IPS-NIHi7 (cell line): ENCODE measurements around the gene XPO6.
"Not testable (repeated sequence)": the region's sequence is repeated elsewhere in the genome, so short reads cannot be mapped to it uniquely, and the experiment has no call there.

Experiments
- DNase-seq: peaks from one replicate; pipeline ENCODE4 v3.0.0; 2012; ENCODE audit warnings: mixed read lengths; ENCODE audit errors: extremely low spot score

Gene XPO6

GRCh38 chr16:28211758-28212531, at the start of gene XPO6:
Gene XPO6, minus strand, starts transcription at chr16:28211965. Its CDS starts 597 bp downstream, at chr16:28211368.
- DNase-seq, result peak; percentile 97

GRCh38 chr16:28260193-28260592, 48.4 kb upstream of the XPO6 start:
- no peak for DNase-seq

- DNase-seq, result no peak
Measured at GRCh38 chr16:28259781-28260150, 48.0 kb upstream of the XPO6 start.

- DNase-seq, result no peak
Measured at GRCh38 chr16:28259091-28259780, 47.5 kb upstream of the XPO6 start.

DNA sequence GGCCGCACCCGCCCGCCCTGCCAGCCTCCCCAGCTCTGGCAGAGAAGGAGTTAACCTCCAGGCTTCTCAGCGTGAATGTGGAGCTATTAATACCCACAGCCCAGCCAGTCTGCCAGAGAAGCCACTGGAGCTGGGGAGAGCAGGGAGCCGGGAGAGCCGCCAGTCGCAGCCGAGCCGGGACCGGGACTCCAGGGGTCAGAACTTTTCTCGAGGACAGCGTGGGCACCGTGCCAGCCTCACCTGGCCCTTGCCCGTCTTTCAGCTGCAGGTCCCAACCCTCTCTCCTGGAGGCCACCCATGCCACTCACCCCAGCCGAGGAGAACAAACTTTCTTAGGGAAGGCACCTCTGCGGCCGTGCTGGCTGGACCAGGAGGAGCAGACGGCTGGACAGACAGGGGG, 46.8 kb upstream of the XPO6 start:
- DNase-seq, result no peak

- DNase-seq, result no peak
Measured at GRCh38 chr16:28257256-28257655, 45.5 kb upstream of the XPO6 start.

- no peak for DNase-seq
Measured at GRCh38 chr16:28255838-28256237, 44.1 kb upstream of the XPO6 start.

- DNase-seq, result no peak
Measured at GRCh38 chr16:28254158-28254557, 42.4 kb upstream of the XPO6 start.

DNA sequence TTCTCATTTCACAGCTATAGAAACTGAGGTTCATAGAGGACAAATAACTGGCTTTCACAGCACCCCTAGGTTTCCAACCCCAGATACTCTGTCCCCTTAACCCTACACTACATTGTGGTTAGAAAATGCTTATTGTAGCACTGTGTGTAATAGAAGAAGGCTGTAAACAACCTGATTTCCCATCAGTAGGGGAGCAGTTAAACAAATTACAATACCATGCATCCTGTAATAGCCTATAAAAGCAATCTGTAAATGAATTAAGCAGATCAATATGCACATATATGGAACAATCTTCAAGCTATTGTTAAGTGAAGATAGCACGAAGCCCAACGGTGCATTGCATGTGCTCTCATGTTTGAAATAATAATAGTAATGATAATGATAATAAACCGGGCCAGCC, 39.2 kb upstream of the XPO6 start:
- DNase-seq, result no peak

DNA sequence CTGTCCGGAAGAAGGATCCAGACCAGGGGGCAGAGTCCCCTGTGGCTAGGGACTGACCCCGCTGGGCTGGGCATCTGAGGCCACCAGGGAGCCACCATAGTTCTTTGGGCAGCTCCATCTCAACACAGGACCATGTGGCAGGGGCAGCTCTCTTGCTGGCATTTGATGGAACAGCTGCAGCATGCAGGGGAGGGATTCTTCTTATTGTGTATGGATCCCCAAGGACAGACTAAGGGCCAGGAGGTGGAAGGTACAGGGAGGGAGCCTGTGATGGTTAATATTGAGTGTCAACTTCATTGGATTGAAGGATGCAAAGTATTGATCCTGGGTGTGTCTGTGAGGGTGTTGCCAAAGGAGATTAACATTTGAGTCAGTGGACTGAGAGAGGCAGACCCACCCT, 37.7 kb upstream of the XPO6 start:
- not testable (repeated sequence) for DNase-seq

DNA sequence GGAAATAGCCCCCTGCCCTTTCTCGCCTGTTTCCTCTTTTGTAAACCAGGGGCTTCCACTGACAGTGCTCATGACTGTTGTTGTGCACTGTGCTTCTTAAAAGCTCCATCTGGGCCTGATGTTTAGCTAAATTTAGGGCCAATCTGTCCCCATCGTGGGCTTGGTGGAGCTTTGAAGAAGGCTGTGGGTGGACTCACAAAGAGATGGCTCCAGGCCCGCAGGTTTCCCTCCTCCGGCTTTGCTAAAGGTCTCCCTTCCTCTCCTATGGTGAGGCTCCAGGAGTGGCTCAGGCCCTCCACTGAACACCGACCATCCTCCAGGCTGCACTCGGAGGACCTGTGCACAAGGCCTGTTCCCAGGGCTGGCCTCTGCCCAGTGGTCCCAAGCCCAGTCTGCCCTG, 30.2 kb upstream of the XPO6 start:
- DNase-seq, result no peak

DNA sequence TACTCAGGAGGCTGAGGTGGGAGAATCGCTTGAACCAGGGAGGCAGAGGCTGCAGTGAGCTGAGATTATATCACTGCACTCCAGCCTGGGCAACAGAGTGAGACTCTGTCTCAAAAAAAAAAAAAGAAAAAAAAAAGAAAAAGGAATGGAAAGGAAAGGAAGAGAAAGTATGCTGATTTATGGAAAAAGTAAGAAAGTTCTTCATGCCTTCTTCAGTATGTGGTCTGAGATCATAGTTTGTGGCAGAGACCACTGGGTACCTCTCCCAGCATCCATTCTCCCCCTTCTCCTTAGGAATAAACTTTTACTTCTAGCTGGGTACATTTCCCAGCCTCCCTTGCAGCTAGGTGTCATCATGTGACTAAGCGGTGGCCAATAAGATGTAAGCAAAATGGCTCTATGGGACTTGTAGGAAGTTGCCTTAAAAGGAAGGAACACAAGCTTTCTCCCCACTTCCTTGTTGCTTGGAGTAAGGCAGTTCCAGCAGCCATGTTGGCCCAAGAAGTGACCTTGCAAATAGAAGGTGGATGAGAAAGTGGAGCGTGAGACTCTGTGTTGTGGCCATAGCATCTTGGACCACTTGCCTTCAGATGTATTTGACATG, 26.1 kb upstream of the XPO6 start:
- no peak for DNase-seq

GRCh38 chr16:28231763-28232162, 20.0 kb upstream of the XPO6 start:
- DNase-seq, result no peak

DNA sequence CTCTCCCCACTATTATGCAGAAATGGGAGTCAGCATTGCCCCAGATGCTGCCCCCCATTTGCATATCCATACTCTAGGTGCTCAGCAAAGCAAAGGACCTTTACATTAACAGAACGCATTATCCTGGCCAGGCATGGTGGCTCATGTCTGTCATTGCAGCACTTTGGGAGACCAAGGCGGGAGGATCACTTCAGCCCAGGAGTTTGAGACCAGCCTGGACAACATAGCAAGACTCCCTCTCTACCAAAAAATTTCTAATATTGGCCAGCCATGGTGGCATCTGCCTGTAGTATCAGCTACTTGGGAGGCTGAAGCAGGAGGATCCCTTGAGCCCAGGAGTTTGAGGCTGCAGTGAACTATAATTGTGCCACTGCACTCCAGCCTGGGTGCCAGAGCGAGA, 12.1 kb upstream of the XPO6 start:
- DNase-seq, result not testable (repeated sequence)

GRCh38 chr16:28219777-28220176, 8.0 kb upstream of the XPO6 start:
- not testable (repeated sequence) for DNase-seq

GRCh38 chr16:28219282-28219681, 7.5 kb upstream of the XPO6 start:
- DNase-seq, result no peak

DNA sequence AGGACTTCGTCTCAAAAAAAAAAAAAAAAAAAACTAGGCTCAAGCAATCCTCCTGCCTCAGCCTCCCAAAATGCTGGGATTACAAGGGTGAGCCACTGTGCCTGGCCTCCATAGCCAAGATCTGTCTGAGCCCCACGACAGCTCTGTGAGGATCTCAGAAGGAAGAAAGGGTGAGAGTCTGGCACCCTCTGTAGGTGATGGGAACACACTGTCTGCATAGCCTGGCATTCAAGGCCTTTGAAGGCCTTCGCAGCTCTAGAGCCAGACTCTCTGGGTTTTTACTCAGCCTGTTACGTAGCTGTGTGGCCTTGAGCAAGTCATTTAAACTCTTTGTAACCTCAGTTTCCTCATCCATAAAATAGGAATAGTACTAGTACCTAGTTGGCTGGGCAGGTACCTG, 6.3 kb upstream of the XPO6 start:
- DNase-seq, result peak; percentile 70

- no peak for DNase-seq
Measured at GRCh38 chr16:28217326-28217725, 5.6 kb upstream of the XPO6 start.

- DNase-seq, result no peak
Measured at GRCh38 chr16:28213396-28213795, 1.6 kb upstream of the XPO6 start.

GRCh38 chr16:28212532-28212873, 738 bp upstream of the XPO6 start:
- no peak for DNase-seq

- DNase-seq, result peak; percentile 71
Measured at GRCh38 chr16:28210979-28211588, 681 bp downstream of the XPO6 start.

GRCh38 chr16:28210264-28210663, 1.5 kb downstream of the XPO6 start:
- no peak for DNase-seq

GRCh38 chr16:28208824-28209223, 2.9 kb downstream of the XPO6 start:
- no peak for DNase-seq
